Naive thymus-derived CD8-positive, alpha-beta T cell (primary cell): Measurements from ENCODE around the gene ACSL3. TPM values are rescaled to one million over a fixed set of nuclear protein-coding genes. Genes with fewer than 3 reads are reported as not detected.
A peak's percentile ranks its signal among the peaks of the same experiment; 100 is the strongest.

Experiments
- ATAC-seq, 2 donors: fragments of 150-1000 bp; cut with Tn5 transposase in 1 of 2; sonication (Bioruptor Pico), chemical (Tn5 transposase) in 1 of 2; 1 replicate in 1 of 2; 2 replicates in 1 of 2; pipeline ENCODE4 v1.10.0; 2021; ENCODE audit warnings: mild to moderate bottlenecking in 2 of 2, moderate library complexity in 2 of 2
- POLR2A ChIA-PET: fragments of 350-600 bp; sonication (Branson Sonifier 250); formaldehyde crosslinking; loops from one replicate; lab custom pipeline; 2021; ENCODE audit warnings: antibody characterized with exemption; lab: Charles Lee
- DNase-seq, 10 donors: peaks; one replicate each; pipeline versions ENCODE4 v3.0.0 to v3.0.0-alpha.2; 2020 to 2022
- H3K27ac Mint-ChIP-seq, 10 donors: one replicate each; pipeline ENCODE4 v1.8.0; 2020 to 2022; ENCODE audit warnings: mild to moderate bottlenecking in 10 of 10, mixed read lengths in 10 of 10, moderate library complexity in 4 of 10, inconsistent platforms in 1 of 10
- H3K27me3 Mint-ChIP-seq, 5 donors: one replicate each; pipeline ENCODE4 v1.8.0; 2021 to 2022; ENCODE audit warnings: mixed read lengths in 5 of 5
- H3K36me3 Mint-ChIP-seq, 3 donors: one replicate each; pipeline ENCODE4 v1.8.0; 2020 to 2022; ENCODE audit warnings: mixed read lengths in 3 of 3, mild to moderate bottlenecking in 2 of 3, inconsistent platforms in 1 of 3
- H3K4me1 Mint-ChIP-seq, 4 donors: one replicate each; pipeline ENCODE4 v1.8.0; 2021 to 2022; ENCODE audit warnings: mixed read lengths in 4 of 4
- H3K4me3 Mint-ChIP-seq, 10 donors: one replicate each; pipeline ENCODE4 v1.8.0; 2020 to 2022; ENCODE audit warnings: mild to moderate bottlenecking in 10 of 10, mixed read lengths in 10 of 10, moderate library complexity in 6 of 10, inconsistent platforms in 1 of 10
- H3K9me3 Mint-ChIP-seq, 9 donors: one replicate each; pipeline ENCODE4 v1.8.0; 2020 to 2022; ENCODE audit warnings: mixed read lengths in 9 of 9, mild to moderate bottlenecking in 3 of 9, inconsistent platforms in 1 of 9, moderate library complexity in 1 of 9
- polyA plus RNA-seq, 3 donors: library from polyadenylated mRNA; unstranded; fragments of 300-500 nt; fragmentation: Illumina TruSeq; gene quantifications; one replicate each; pipeline ENCODE4 v1.2.3, GENCODE V29; 2021
- total RNA-seq, 8 experiments: library from RNA in 2 of 8; stranded (reverse) in 2 of 8; gene quantifications; one replicate each; pipeline ENCODE4 v1.2.3 and lab custom pipeline; 2021 to 2026

ACSL3 gene
- total and polyA plus RNA-seq, 5 experiments from 2014 or later = 27.8 to 43.1 (median 32.5) TPM

DNA sequence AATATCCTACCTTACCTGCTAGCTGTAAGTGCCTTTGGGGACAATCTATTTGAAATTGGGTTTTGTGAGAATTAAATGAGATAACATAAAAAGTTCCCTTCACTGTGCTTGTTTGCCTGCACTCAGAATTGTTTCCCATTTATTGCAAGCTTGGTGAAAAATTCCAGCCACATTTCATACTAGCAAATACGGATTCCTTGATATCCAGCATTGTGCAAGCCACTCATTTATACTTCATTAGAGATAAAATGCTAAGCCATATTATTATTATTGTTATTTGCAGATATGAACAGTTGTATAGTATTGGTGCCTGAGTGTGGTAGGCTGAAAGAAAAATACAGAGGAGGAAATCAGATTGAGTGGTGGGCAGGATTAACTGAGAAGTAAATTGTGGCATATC lies 31.9 kb downstream of the ACSL3 start:
- POLR2A ChIA-PET = no interaction called here
- H3K4me1 Mint-ChIP-seq = peaks cover 25 to 44% (median 37%) of the 10 kb centered on the region in 4 donors
- peaks cover 0 to 27% (median 10%) of the 10 kb centered on the region in 3 donors for H3K36me3 Mint-ChIP-seq

DNA sequence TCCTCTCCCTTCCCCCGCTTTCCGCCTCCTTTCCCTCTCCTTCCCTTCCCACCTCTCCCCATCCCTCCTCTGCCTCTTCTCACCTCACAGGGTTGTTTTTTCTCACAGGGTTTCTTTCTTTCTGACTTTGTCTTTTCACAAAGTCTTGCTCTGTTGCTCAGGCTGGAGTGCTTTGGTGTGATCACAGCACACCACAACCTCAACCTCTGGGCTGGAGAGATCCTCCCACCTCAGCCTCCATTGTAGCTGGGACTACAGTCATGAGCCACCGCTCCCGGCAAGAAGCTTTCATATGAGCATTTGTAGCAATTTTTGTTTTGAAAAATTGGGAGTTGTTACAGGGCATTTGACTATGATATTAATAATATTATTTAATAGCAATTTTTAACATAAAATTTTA lies 32.9 kb downstream of the ACSL3 start:
- Mint-ChIP-seq H3K27me3 (no peaks in the 10 kb centered on the region), H3K4me3 (no peak overlapping the region), H3K27ac (peak overlapping the region in 1 of 10 donors; percentile 69), H3K4me1 (peaks cover 29 to 52% (median 44%) of the 10 kb centered on the region in 4 donors), H3K36me3 (peaks cover 0 to 22% (median 7%) of the 10 kb centered on the region in 3 donors), H3K9me3 (no peaks in the 10 kb centered on the region)
- ATAC-seq = no peak
- DNase-seq = no peak
- POLR2A ChIA-PET = no interaction called here

More for the DNA sequence above, 31.9 kb downstream of the ACSL3 start:
- DNase-seq (no peak), ATAC-seq (no peak)
- no peaks in the 10 kb centered on the region for H3K9me3 Mint-ChIP-seq
- H3K27ac Mint-ChIP-seq = no peak overlapping the region
- no peaks in the 10 kb centered on the region for H3K27me3 Mint-ChIP-seq
- H3K4me3 Mint-ChIP-seq = no peak overlapping the region

DNA sequence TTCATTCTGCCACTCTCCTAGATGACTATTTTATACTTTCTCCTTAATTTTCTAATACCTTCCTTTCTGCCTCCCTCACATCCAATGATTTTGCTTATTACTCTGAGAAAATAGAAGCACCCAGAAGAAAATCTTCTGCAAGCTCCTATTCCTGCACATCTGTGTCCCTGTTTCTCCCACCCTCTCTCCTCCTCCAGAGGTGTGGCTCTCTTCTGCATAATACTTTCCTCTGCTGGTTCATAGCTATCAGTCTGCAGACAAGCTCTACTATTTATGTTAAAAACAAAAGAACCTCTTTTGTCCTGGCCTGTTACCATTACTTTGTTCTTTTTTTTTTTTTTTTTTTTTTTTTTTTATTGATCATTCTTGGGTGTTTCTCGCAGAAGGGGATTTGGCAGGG lies 34.3 kb downstream of the ACSL3 start:
- H3K4me1 Mint-ChIP-seq = peaks cover 23 to 50% (median 41%) of the 10 kb centered on the region in 4 donors
- peak overlapping the region in 2 of 10 donors; percentile 28 to 45 for H3K27ac Mint-ChIP-seq
- H3K27me3 Mint-ChIP-seq = no peaks in the 10 kb centered on the region
- POLR2A ChIA-PET = no interaction called here
- DNase-seq (no peak), ATAC-seq (no peak)
- H3K9me3 Mint-ChIP-seq = no peaks in the 10 kb centered on the region
- peaks cover 0 to 10% (median 0%) of the 10 kb centered on the region in 3 donors for H3K36me3 Mint-ChIP-seq
- H3K4me3 Mint-ChIP-seq = no peak overlapping the region

DNA sequence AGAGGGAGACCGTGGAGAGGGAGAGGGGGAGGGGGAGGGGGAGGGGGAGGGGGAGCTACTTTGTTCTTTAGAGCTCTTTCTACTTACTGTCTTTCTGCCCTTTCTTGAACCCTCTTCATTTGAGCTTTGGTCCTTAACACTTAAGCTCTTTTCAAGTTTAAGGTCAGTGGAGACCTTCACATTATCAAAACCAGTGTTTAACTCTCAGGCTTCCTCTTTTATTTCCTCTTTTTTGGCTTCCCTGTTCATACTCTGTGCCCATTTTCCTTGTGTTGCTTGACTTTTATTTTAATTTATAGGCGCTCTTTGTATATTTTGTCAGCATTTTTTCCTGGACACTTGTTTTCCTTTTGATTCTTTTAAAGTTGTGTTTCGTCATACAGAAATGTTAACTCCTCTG lies 37.1 kb downstream of the ACSL3 start:
- POLR2A ChIA-PET = no interaction called here
- H3K36me3 Mint-ChIP-seq = peaks cover 0 to 11% (median 2%) of the 10 kb centered on the region in 3 donors
- DNase-seq (no peak), ATAC-seq (no peak)
- H3K27ac Mint-ChIP-seq = peak overlapping the region in 3 of 10 donors; percentile 13 to 51 (median 47)
- no peak overlapping the region for H3K4me3 Mint-ChIP-seq
- H3K4me1 Mint-ChIP-seq = peaks cover 19 to 51% (median 33%) of the 10 kb centered on the region in 4 donors
- H3K9me3 Mint-ChIP-seq = no peaks in the 10 kb centered on the region
- H3K27me3 Mint-ChIP-seq = no peaks in the 10 kb centered on the region

DNA sequence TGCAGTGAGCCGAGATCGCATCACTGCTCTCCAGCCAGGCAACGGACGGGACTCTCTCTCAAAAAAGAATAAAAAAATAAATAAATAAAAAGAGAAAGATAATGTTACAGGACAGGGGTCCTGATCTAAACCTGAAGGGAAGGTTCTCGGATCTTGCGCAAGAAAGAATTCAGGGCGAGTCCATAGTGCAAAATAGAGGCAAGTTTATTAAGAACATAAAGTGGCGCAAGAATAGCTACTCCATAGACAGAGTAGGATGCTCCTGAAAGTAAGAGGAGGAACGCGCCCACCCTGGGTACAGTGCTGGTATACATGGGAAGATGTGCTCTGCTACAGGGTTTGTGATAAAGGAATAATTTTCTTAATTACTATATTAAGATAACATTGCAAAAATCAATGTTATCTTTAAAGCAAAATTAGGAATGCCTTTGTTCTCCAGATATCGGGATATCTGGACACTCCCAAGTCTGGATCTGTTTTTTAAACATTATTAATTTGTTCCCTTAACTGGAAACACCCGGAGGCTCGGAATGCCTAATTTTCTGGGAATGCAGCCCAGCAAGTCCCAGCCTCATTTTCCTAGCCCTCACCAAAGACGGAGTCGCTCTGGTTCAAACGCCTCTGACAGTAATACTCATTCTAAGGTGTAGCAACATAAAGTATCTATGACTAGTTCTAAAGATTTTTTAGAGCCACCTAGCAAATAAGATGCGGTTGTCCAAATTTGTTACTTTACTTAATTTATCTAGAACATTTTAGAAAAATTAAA lies 38.8 kb downstream of the ACSL3 start:
- ATAC-seq = no peak
- H3K27ac Mint-ChIP-seq = peak overlapping the region in 3 of 10 donors; percentile 2 to 49 (median 28)
- H3K36me3 Mint-ChIP-seq = peaks cover 0 to 9% (median 2%) of the 10 kb centered on the region in 3 donors
- no peak for DNase-seq
- H3K27me3 Mint-ChIP-seq = no peaks in the 10 kb centered on the region
- H3K4me1 Mint-ChIP-seq = peaks cover 12 to 38% (median 23%) of the 10 kb centered on the region in 4 donors
- POLR2A ChIA-PET = no interaction called here
- H3K9me3 Mint-ChIP-seq = no peaks in the 10 kb centered on the region
- no peak overlapping the region for H3K4me3 Mint-ChIP-seq

DNA sequence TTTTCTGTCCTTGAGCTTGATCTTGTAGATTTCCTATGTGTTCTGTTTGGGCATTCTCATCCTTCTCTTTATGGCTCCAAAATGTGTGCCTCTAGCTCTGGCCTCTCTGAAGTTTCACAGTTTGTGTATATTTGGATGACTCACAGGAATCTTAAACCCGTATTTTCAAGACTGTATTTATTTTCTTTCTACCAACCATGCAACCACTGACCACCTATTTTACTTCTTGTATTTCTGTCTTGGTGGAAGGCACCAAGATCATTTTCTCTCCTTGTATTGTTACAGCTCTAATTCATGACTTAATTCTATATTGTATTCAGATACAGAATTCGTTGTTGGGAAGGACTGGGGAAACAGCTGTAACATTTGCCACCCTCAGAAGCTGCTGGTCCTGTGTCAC lies 39.5 kb downstream of the ACSL3 start:
- Mint-ChIP-seq H3K36me3 (peaks cover 0 to 9% (median 2%) of the 10 kb centered on the region in 3 donors), H3K27me3 (no peaks in the 10 kb centered on the region), H3K4me1 (peaks cover 7 to 38% (median 19%) of the 10 kb centered on the region in 4 donors), H3K9me3 (no peaks in the 10 kb centered on the region), H3K27ac (peak overlapping the region in 3 of 10 donors; percentile 2 to 49 (median 4)), H3K4me3 (no peak overlapping the region)
- no peak for DNase-seq
- POLR2A ChIA-PET = no interaction called here
- no peak for ATAC-seq

DNA sequence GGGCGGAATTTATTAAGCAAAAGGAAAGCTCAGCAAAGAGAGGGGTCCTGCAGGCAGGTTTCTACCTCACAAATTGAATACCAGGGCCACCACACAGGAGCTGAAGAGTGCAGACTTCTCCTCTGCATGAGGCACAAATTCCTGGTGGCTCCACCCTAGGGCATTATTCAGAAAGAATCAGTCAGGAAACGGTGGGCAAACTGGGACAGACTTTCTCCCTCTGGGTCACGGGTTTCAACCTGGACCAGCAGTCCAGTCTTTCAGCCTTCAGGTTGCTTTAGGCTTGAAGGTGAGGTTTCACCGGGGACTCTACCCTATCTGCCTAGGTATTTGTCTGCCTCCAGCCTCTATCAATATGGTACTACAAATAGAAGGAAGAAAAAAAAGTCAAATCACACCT lies 41.8 kb downstream of the ACSL3 start:
- Mint-ChIP-seq H3K4me3 (no peak overlapping the region), H3K27ac (peak overlapping the region in 1 of 10 donors; percentile 11), H3K9me3 (no peaks in the 10 kb centered on the region), H3K4me1 (peaks cover 25 to 59% (median 34%) of the 10 kb centered on the region in 4 donors), H3K36me3 (peaks cover 0 to 24% (median 4%) of the 10 kb centered on the region in 3 donors), H3K27me3 (no peaks in the 10 kb centered on the region)
- DNase-seq = no peak
- POLR2A ChIA-PET = no interaction called here
- ATAC-seq = no peak

DNA sequence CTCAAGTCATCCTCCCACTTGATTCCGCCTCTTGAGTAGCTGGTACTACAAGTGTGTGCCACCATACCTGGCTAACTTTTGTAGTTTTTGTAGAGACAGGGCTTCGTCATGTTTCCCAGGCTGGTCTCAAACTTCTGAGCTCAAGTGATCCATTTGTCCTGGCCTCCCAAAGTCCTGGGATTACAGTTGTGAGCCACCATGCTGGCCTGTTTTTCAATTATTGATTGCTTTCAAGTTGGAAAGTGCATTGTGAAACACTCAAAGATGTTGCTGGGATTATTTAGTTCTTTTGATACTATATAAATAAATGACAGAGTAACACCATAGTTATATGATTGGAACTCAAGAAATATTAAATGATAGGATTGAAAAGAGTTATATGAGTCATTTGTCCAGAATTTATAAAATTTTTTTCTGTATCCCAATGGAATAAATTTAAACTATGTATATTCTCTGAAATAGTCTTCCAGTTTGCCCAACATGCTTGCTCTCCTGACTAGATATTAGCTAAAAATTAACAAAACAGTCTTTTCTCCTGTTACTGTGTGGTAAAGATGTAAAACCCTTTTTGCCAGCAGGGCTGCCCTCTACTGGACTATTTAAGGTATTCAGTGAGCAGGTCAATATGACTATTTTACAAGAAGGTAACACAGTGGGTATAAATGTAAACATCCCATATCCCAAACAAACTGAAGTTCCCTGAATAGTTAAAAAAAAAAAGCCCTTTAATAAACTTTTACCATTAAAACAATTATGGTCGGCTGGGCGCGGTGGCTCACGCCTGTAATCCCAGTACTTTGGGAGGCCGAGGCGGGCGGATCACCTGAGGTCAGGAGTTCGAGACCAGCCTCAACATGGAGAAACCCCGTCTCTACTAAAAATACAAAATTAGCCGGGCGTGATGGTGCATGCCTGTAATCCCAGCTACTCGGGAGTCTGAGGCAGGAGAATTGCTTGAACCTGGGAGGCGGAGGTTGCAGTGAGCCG lies 42.7 kb downstream of the ACSL3 start:
- peaks cover 0 to 33% (median 4%) of the 10 kb centered on the region in 3 donors for H3K36me3 Mint-ChIP-seq
- no peak overlapping the region for H3K27ac Mint-ChIP-seq
- peak; percentile 67 to 72 for ATAC-seq
- H3K4me3 Mint-ChIP-seq = no peak overlapping the region
- peaks cover 28 to 61% (median 35%) of the 10 kb centered on the region in 4 donors for H3K4me1 Mint-ChIP-seq
- no peaks in the 10 kb centered on the region for H3K9me3 Mint-ChIP-seq
- POLR2A ChIA-PET = no interaction called here
- no peaks in the 10 kb centered on the region for H3K27me3 Mint-ChIP-seq
- DNase-seq = peak in 6 of 10 donors; percentile 16 to 50 (median 34)

DNA sequence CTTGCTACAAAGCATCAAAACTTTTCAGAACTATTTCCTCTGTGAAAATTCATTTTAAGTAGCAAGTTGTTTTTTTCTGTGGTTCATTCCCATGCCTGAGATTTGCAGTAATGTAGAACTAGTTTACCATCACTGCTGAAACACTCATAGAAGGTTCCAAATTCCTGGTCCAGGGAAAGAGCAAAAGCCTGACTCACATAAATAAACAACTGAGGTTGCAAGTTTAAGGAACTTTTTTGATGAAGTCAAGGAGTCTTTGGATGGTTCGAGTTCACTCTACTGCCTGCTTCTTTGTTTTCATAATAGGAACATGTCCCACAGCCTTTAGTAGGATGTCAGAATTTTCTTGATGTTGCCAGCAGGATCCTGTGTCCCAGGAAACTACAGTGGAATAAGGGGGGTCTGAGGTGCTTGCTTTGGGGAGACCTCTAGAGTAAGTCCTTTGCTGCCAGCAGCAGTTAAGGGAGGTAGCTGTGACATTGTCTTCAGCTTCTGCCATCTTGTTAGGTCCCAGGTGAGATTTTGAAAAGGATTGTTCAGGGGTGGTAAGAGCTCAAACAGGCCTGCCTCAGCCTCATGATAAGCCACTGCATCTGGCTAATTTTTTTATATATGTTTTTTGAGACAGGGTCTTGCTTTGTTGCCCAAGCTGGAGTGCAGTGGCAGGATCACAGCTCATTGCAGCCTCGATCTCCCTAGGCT lies 43.9 kb downstream of the ACSL3 start:
- H3K4me3 Mint-ChIP-seq = no peak overlapping the region
- peaks cover 35 to 63% (median 40%) of the 10 kb centered on the region in 4 donors for H3K4me1 Mint-ChIP-seq
- no peaks in the 10 kb centered on the region for H3K9me3 Mint-ChIP-seq
- peaks cover 0 to 45% (median 4%) of the 10 kb centered on the region in 3 donors for H3K36me3 Mint-ChIP-seq
- POLR2A ChIA-PET = no interaction called here
- DNase-seq (no peak), ATAC-seq (no peak)
- no peaks in the 10 kb centered on the region for H3K27me3 Mint-ChIP-seq
- H3K27ac Mint-ChIP-seq = no peak overlapping the region

DNA sequence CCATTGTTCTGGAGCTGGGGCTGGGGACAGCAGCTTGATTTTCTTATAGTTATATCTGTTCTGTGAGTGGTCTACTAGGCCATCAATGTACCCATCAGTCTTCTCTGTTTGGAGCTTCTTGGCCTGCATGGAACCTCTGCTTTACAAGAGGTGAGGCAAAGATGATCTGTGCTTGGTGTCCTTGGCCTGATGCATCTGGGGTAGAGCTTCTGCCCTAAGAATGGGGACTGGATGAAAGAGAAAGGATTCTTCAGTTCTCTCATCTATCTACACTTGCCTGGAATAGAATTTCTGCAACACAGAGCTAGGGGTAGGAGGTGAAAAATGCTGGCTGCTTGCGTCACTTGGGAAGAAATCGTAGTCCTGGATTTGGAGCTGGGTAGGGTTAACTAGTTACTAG lies 46.2 kb downstream of the ACSL3 start:
- Mint-ChIP-seq H3K36me3 (peaks cover 0 to 56% (median 2%) of the 10 kb centered on the region in 3 donors), H3K9me3 (no peaks in the 10 kb centered on the region), H3K4me1 (peaks cover 35 to 57% (median 48%) of the 10 kb centered on the region in 4 donors), H3K27me3 (no peaks in the 10 kb centered on the region), H3K27ac (no peak overlapping the region), H3K4me3 (no peak overlapping the region)
- POLR2A ChIA-PET = no interaction called here
- DNase-seq (no peak), ATAC-seq (no peak)

DNA sequence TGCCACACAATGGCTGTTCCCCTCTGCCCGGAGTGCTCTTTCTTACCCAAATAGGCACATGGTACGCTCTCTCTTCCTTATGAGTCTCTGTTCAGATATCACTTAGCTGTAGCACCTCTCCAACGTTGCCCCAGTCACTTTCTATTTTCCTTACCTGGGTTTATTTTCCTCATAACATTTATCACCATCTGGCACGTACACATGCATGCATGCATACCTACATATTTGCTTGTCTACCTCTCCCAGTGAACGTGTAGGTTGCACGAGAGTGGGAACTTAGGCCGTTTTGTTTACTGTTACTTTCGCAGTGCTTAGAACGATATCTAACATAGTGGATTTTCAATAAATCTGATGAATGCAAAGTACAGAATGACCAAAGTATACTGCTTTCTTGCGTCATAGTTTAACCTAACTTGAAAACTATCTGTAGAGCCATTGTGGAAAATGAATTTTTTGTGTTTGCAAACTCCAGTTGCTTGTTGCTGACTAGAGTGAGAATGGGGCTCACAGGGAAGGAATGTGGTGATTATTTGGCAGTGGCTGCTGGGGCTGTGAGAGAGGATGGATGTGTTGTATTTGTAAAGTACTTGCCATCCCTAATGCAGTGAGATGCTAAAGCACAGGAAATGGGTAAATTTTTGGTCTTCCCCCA lies 47.1 kb downstream of the ACSL3 start:
- ATAC-seq (no peak), DNase-seq (no peak)
- H3K4me3 Mint-ChIP-seq = no peak overlapping the region
- peaks cover 35 to 57% (median 52%) of the 10 kb centered on the region in 4 donors for H3K4me1 Mint-ChIP-seq
- peaks cover 0 to 56% (median 2%) of the 10 kb centered on the region in 3 donors for H3K36me3 Mint-ChIP-seq
- peak overlapping the region in 2 of 10 donors; percentile 14 to 15 for H3K27ac Mint-ChIP-seq
- no peaks in the 10 kb centered on the region for H3K27me3 Mint-ChIP-seq
- POLR2A ChIA-PET = no interaction called here
- no peaks in the 10 kb centered on the region for H3K9me3 Mint-ChIP-seq

DNA sequence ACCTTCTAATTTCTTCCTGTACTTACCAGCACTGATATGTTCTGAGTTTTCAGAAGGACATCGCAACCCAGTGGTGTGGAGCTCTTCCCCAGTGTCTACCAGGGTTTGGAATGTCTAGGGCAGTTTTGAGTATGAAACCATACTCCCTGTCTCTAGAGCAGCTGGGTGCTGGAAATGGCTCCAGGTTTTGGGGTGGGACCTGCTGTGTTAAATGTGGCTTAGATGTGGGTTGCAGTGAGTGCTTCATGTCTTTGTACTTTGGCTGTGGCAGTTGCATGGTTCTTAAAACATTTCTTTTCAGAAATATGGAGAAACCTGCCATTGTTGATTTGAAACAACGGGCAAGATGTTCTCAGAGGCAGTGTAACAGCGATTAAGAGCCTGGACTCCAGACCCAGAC lies 48.5 kb downstream of the ACSL3 start:
- H3K4me3 Mint-ChIP-seq = peak overlapping the region in 2 of 10 donors; percentile 14 to 53
- H3K4me1 Mint-ChIP-seq = peaks cover 38 to 68% (median 62%) of the 10 kb centered on the region in 4 donors
- H3K27me3 Mint-ChIP-seq = no peaks in the 10 kb centered on the region
- H3K36me3 Mint-ChIP-seq = peaks cover 0 to 62% (median 2%) of the 10 kb centered on the region in 3 donors
- H3K9me3 Mint-ChIP-seq = no peaks in the 10 kb centered on the region
- H3K27ac Mint-ChIP-seq = peak overlapping the region in 5 of 10 donors; percentile 9 to 62 (median 19)
- POLR2A ChIA-PET = no interaction called here
- peak in 1 of 10 donors; percentile 15 for DNase-seq
- peak in 1 of 2 donors; percentile 58 for ATAC-seq
